WTC11 (cell line): Measurements from ENCODE around the gene GABRR3. TPM values are rescaled to one million over a fixed set of nuclear protein-coding genes. Genes with fewer than 3 reads are reported as not detected.

Source experiments
- ATAC-seq: fragments of 200-7000 bp; cut with Tn5 transposase; 2 replicates; pipeline ENCODE4 v1.10.0; 2021; ENCODE audit warnings: mild to moderate bottlenecking, moderate library complexity
- CTCF ChIA-PET: fragments of 300-600 bp; sonication (Branson Sonifier 250); formaldehyde crosslinking; loops from one replicate; lab custom pipeline; 2021; ENCODE audit warnings: antibody characterized with exemption; lab: Charles Lee
- POLR2A ChIA-PET: fragments of 350-600 bp; sonication (Branson Sonifier 250); formaldehyde crosslinking; loops from one replicate; lab custom pipeline; 2021; ENCODE audit warnings: antibody characterized with exemption; lab: Charles Lee
- DNase-seq: peaks from one replicate; pipeline ENCODE4 v3.0.0; 2021; ENCODE audit warnings: low spot score
- H3K27ac Mint-ChIP-seq: 2 replicates; pipeline ENCODE4 v1.8.0; 2021; ENCODE audit warnings: mixed read lengths
- H3K27me3 Mint-ChIP-seq: 2 replicates; pipeline ENCODE4 v1.8.0; 2021; ENCODE audit warnings: low read depth, mild to moderate bottlenecking, moderate library complexity, mixed read lengths
- H3K36me3 Mint-ChIP-seq: 2 replicates; pipeline ENCODE4 v1.8.0; 2021; ENCODE audit warnings: mixed read lengths
- H3K4me1 Mint-ChIP-seq: 2 replicates; pipeline ENCODE4 v1.8.0; 2022; ENCODE audit warnings: mixed read lengths
- H3K4me3 Mint-ChIP-seq: 2 replicates; pipeline ENCODE4 v1.8.0; 2021; ENCODE audit warnings: mild to moderate bottlenecking, moderate library complexity, mixed read lengths
- H3K9me3 Mint-ChIP-seq: 2 replicates; pipeline ENCODE4 v1.8.0; 2021; ENCODE audit warnings: mixed read lengths
- ATF2 ChIP-seq: sonication (generic); formaldehyde crosslinking; IDR thresholded peaks from 2 replicates; pipeline ENCODE4 v1.8.1; 2022; ENCODE audit warnings: low read depth, missing genetic modification reagents, borderline replicate concordance
- CBFB ChIP-seq: sonication (generic); formaldehyde crosslinking; IDR thresholded peaks from 2 replicates; pipeline ENCODE4 v1.8.1; 2022; ENCODE audit warnings: mild to moderate bottlenecking, low read depth, missing genetic modification reagents
- CREB1 ChIP-seq: sonication (generic); formaldehyde crosslinking; IDR thresholded peaks from 2 replicates; pipeline ENCODE4 v1.8.0; 2023; ENCODE audit warnings: mild to moderate bottlenecking, missing genetic modification reagents
- CTCF ChIP-seq: fragments of 200-600 bp; IDR thresholded peaks from 2 replicates; pipeline ENCODE4 v1.8.0; 2022; ENCODE audit warnings: antibody characterized with exemption
- E2F4 ChIP-seq: sonication (generic); formaldehyde crosslinking; IDR thresholded peaks from 2 replicates; pipeline ENCODE4 v1.8.1; 2022; ENCODE audit warnings: low read depth, mild to moderate bottlenecking, moderate library complexity, missing genetic modification reagents, borderline replicate concordance
- EMX1 ChIP-seq: fragments of 250-450 bp; sonication (Bioruptor Pico); IDR thresholded peaks from 2 replicates; pipeline ENCODE4 v1.8.0; 2021; ENCODE audit warnings: mild to moderate bottlenecking
- ETV6 ChIP-seq: sonication (generic); formaldehyde crosslinking; IDR thresholded peaks from 2 replicates; pipeline ENCODE4 v1.8.1; 2022; ENCODE audit warnings: mild to moderate bottlenecking, missing genetic modification reagents
- MLX ChIP-seq: sonication (generic); formaldehyde crosslinking; IDR thresholded peaks from 2 replicates; pipeline ENCODE4 v1.8.1; 2023; ENCODE audit warnings: mild to moderate bottlenecking, missing genetic modification reagents, moderate library complexity
- PRDM15 ChIP-seq: sonication (generic); formaldehyde crosslinking; IDR thresholded peaks from 2 replicates; pipeline ENCODE4 v1.8.0; 2022; ENCODE audit warnings: missing genetic modification reagents
- ZNF532 ChIP-seq: fragments of 250-450 bp; sonication (Bioruptor Pico); IDR thresholded peaks from 2 replicates; pipeline ENCODE4 v1.9.0; 2021; ENCODE audit warnings: mild to moderate bottlenecking, borderline replicate concordance
- total RNA-seq: library from RNA; stranded (reverse); gene quantifications from 3 replicates; pipeline ENCODE4 v1.2.3, GENCODE V29; 2021

GABRR3 gene
- total RNA-seq, 1 experiment from 2014 or later = not detected

- H3K9me3 Mint-ChIP-seq = peaks cover 28% of the 10 kb centered on the region
- H3K4me3 Mint-ChIP-seq = peak overlapping the region; percentile 92
- TF ChIP-seq CBFB (no peak), CTCF (peak; percentile 91)
- DNase-seq (peak; percentile 61), ATAC-seq (peak; percentile 94)
- peaks cover 7% of the 10 kb centered on the region; the same call in 1 of the 2 replicates for H3K4me1 Mint-ChIP-seq
- peak overlapping the region; percentile 88; the same call in 1 of the 2 replicates for H3K27ac Mint-ChIP-seq
- POLR2A ChIA-PET = no interaction called here
- CTCF ChIA-PET = interaction anchor here (1.5 to 4.4 kb wide), 5 partner anchors 17 to 304 kb away, joined by 4 to 41 read pairs (median 6); no protein-coding TSS in a partner anchor
- no peaks in the 10 kb centered on the region for H3K27me3 Mint-ChIP-seq
- H3K36me3 Mint-ChIP-seq = peaks cover 11% of the 10 kb centered on the region
These were observed 4.4 kb upstream of the GABRR3 start for GRCh38 chr3:98039322-98040024.

- ChIA-PET CTCF (interaction anchor here (1.3 to 4.4 kb wide), 8 partner anchors 16 to 305 kb away, joined by 4 to 41 read pairs (median 6); no protein-coding TSS in a partner anchor), POLR2A (no interaction called here)
- H3K27ac Mint-ChIP-seq = no peak overlapping the region
These were observed 3.8 kb upstream of the GABRR3 start for GRCh38 chr3:98038876-98039275.

GRCh38 chr3:98038286-98038685, 3.2 kb upstream of the GABRR3 start:
- POLR2A ChIA-PET = no interaction called here

More at GRCh38 chr3:98038876-98039275, 3.8 kb upstream of the GABRR3 start:
- H3K4me3 Mint-ChIP-seq = peak overlapping the region; percentile 92
- no peak for ATAC-seq
- no peaks in the 10 kb centered on the region for H3K27me3 Mint-ChIP-seq
- TF ChIP-seq EMX1 (CRISPR knock-in tag) (no peak), PRDM15 (no peak)
- TF ChIP-seq, all 79 proteins: peak for 0
- H3K4me1 Mint-ChIP-seq = peaks cover 7% of the 10 kb centered on the region; the same call in 1 of the 2 replicates
- H3K36me3 Mint-ChIP-seq = peaks cover 11% of the 10 kb centered on the region
- peaks cover 28% of the 10 kb centered on the region for H3K9me3 Mint-ChIP-seq
- no peak for DNase-seq

More at GRCh38 chr3:98038286-98038685, 3.2 kb upstream of the GABRR3 start:
- ATAC-seq (no peak), DNase-seq (no peak)
- H3K9me3 Mint-ChIP-seq = peaks cover 26% of the 10 kb centered on the region
- H3K4me3 Mint-ChIP-seq = no peak overlapping the region
- H3K27ac Mint-ChIP-seq = no peak overlapping the region
- TF ChIP-seq MLX (CRISPR knock-in tag) (no peak), ETV6 (no peak), E2F4 (no peak), ZNF532 (no peak), CREB1 (CRISPR knock-in tag) (no peak), ATF2 (CRISPR knock-in tag) (no peak)
- H3K27me3 Mint-ChIP-seq = no peaks in the 10 kb centered on the region
- H3K4me1 Mint-ChIP-seq = peaks cover 7% of the 10 kb centered on the region; the same call in 1 of the 2 replicates
- CTCF ChIA-PET = interaction anchor here (1.3 to 4.4 kb wide), 5 partner anchors 15 to 305 kb away, joined by 6 to 41 read pairs (median 11); no protein-coding TSS in a partner anchor
- H3K36me3 Mint-ChIP-seq = peaks cover 11% of the 10 kb centered on the region
